Mesothelial cell of epicardium (in vitro differentiated cells): Measurements from ENCODE around the gene DAAM2. TPM values are rescaled to one million over a fixed set of nuclear protein-coding genes. Genes with fewer than 3 reads are reported as not detected.

Source experiments
- DNase-seq, 2 experiments: peaks; one replicate each; pipeline ENCODE4 v3.0.0; 2021; ENCODE audit warnings: low spot score in 2 of 2; ENCODE audit not compliant: unreplicated experiment in 2 of 2
- H3K27ac Mint-ChIP-seq: 2 replicates; pipeline ENCODE4 v1.8.0; 2021; ENCODE audit warnings: mixed read lengths
- H3K27me3 Mint-ChIP-seq: 2 replicates; pipeline ENCODE4 v1.8.0; 2021; ENCODE audit warnings: low read depth, mixed read lengths
- H3K36me3 Mint-ChIP-seq: 2 replicates; pipeline ENCODE4 v1.8.0; 2021; ENCODE audit warnings: mixed read lengths
- H3K4me1 Mint-ChIP-seq: 2 replicates; pipeline ENCODE4 v1.8.0; 2021; ENCODE audit warnings: mixed read lengths
- H3K4me3 Mint-ChIP-seq: 2 replicates; pipeline ENCODE4 v1.8.0; 2021; ENCODE audit warnings: mild to moderate bottlenecking, moderate library complexity, mixed read lengths
- H3K9me3 Mint-ChIP-seq: 2 replicates; pipeline ENCODE4 v1.8.0; 2021; ENCODE audit warnings: mixed read lengths
- total RNA-seq: library from RNA; stranded (reverse); gene quantifications from 3 replicates; pipeline ENCODE4 v1.2.1, GENCODE V29; 2021
- TF ChIP-seq, protein P1 (sequence below): fragments of 200-600 bp; sonication (generic); IDR thresholded peaks from one replicate; pipeline ENCODE4 v1.5.0; 2021; ENCODE audit warnings: antibody characterized with exemption; ENCODE audit not compliant: unreplicated experiment

Gene DAAM2
- total RNA-seq, 1 donor from 2014 or later, result 13.7 TPM

- DNase-seq, result no peak
- H3K9me3 Mint-ChIP-seq, result peaks cover 5% of the 10 kb centered on the region
- H3K36me3 Mint-ChIP-seq, result no peaks in the 10 kb centered on the region
- no peak overlapping the region for H3K27ac Mint-ChIP-seq
- H3K27me3 Mint-ChIP-seq, result peaks cover 24% of the 10 kb centered on the region
- no peak overlapping the region for H3K4me3 Mint-ChIP-seq
- TF ChIP-seq, protein P1, sequence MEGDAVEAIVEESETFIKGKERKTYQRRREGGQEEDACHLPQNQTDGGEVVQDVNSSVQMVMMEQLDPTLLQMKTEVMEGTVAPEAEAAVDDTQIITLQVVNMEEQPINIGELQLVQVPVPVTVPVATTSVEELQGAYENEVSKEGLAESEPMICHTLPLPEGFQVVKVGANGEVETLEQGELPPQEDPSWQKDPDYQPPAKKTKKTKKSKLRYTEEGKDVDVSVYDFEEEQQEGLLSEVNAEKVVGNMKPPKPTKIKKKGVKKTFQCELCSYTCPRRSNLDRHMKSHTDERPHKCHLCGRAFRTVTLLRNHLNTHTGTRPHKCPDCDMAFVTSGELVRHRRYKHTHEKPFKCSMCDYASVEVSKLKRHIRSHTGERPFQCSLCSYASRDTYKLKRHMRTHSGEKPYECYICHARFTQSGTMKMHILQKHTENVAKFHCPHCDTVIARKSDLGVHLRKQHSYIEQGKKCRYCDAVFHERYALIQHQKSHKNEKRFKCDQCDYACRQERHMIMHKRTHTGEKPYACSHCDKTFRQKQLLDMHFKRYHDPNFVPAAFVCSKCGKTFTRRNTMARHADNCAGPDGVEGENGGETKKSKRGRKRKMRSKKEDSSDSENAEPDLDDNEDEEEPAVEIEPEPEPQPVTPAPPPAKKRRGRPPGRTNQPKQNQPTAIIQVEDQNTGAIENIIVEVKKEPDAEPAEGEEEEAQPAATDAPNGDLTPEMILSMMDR, result no peak
- peaks cover 10% of the 10 kb centered on the region for H3K4me1 Mint-ChIP-seq
Measured at GRCh38 chr6:39755231-39755630, 36.9 kb upstream of the DAAM2 start.

DNA sequence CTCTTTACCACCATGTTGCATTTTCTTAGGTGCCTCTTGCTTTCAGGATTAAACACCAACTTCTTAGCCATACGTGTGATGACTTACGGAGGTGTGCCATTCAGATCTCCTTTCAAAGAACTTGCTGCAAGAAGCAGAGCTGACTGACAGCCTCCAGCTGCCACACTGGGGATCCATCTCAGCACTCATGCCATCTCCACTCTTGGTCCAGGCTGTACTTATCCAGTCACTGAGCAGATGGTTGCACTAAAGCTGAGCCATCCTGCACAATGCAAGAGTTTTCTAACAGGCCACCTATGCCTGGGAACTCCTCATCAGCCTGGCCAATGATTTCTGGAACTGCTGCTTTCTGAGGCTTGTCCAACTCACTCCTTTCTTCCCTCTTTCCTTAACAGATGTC lies 35.6 kb upstream of the DAAM2 start:
- no peak overlapping the region for H3K27ac Mint-ChIP-seq
- TF ChIP-seq, protein P1, result no peak
- peaks cover 22% of the 10 kb centered on the region for H3K27me3 Mint-ChIP-seq
- no peak for DNase-seq
- peaks cover 14% of the 10 kb centered on the region for H3K4me1 Mint-ChIP-seq
- no peaks in the 10 kb centered on the region for H3K36me3 Mint-ChIP-seq
- H3K4me3 Mint-ChIP-seq, result no peak overlapping the region
- H3K9me3 Mint-ChIP-seq, result peaks cover 5% of the 10 kb centered on the region

- no peak for DNase-seq
- H3K4me1 Mint-ChIP-seq, result peaks cover 14% of the 10 kb centered on the region
- H3K27ac Mint-ChIP-seq, result no peak overlapping the region
- peaks cover 5% of the 10 kb centered on the region for H3K9me3 Mint-ChIP-seq
- TF ChIP-seq, protein P1, result no peak
- no peak overlapping the region for H3K4me3 Mint-ChIP-seq
- no peaks in the 10 kb centered on the region for H3K36me3 Mint-ChIP-seq
- peaks cover 34% of the 10 kb centered on the region for H3K27me3 Mint-ChIP-seq
Measured at GRCh38 chr6:39758905-39759605, 33.1 kb upstream of the DAAM2 start.

- TF ChIP-seq, protein P1, result no peak
- Mint-ChIP-seq H3K27me3 (peaks cover 47% of the 10 kb centered on the region), H3K4me1 (peaks cover 6% of the 10 kb centered on the region), H3K36me3 (no peaks in the 10 kb centered on the region), H3K27ac (no peak overlapping the region), H3K4me3 (no peak overlapping the region), H3K9me3 (peaks cover 5% of the 10 kb centered on the region)
- DNase-seq, result no peak
Measured at GRCh38 chr6:39760226-39760952, 31.8 kb upstream of the DAAM2 start.

GRCh38 chr6:39765508-39766065 lies 26.6 kb upstream of the DAAM2 start:
- Mint-ChIP-seq H3K36me3 (no peaks in the 10 kb centered on the region), H3K9me3 (no peaks in the 10 kb centered on the region), H3K27ac (no peak overlapping the region), H3K27me3 (peaks cover 54% of the 10 kb centered on the region), H3K4me1 (peaks cover 2% of the 10 kb centered on the region), H3K4me3 (no peak overlapping the region)
- no peak for DNase-seq
- TF ChIP-seq, protein P1, result no peak
